GM23248 (cell line): ENCODE measurements around the gene KDM7A. TPM values are rescaled to one million over a fixed set of nuclear protein-coding genes. Genes with fewer than 3 reads are reported as not detected.
A peak's percentile ranks its signal among the peaks of the same experiment; 100 is the strongest.

Experiments used
- DNase-seq: peaks from one replicate; pipeline ENCODE4 v3.0.0-alpha.2; 2015
- H2AFZ ChIP-seq: fragments of 200-600 bp; sonication (generic); 2 replicates; pipeline ENCODE4 v1.6.1; 2016; ENCODE audit warnings: antibody characterized with exemption
- H3F3A ChIP-seq: fragments of 200-600 bp; sonication (generic); 2 replicates; pipeline ENCODE4 v1.6.1; 2016; ENCODE audit warnings: mild to moderate bottlenecking, antibody characterized with exemption, mixed run types; ENCODE audit not compliant: insufficient read depth
- H3K27ac ChIP-seq: fragments of 200-600 bp; sonication (generic); 2 replicates; pipeline ENCODE4 v1.5.1; 2016; ENCODE audit warnings: mild to moderate bottlenecking
- H3K27me3 ChIP-seq: fragments of 200-600 bp; sonication (generic); replicated peaks from 2 replicates; pipeline ENCODE4 v1.6.1; 2016; ENCODE audit warnings: mild to moderate bottlenecking; ENCODE audit not compliant: insufficient read depth
- H3K36me3 ChIP-seq: fragments of 200-600 bp; sonication (generic); 2 replicates; pipeline ENCODE4 v1.6.1; 2016; ENCODE audit warnings: low read depth, mild to moderate bottlenecking
- H3K4me1 ChIP-seq: fragments of 200-600 bp; sonication (generic); 2 replicates; pipeline ENCODE4 v1.6.1; 2016; ENCODE audit warnings: mild to moderate bottlenecking; ENCODE audit not compliant: insufficient read depth
- H3K4me2 ChIP-seq: fragments of 200-600 bp; sonication (generic); one replicate; pipeline ENCODE4 v1.6.1; 2016; ENCODE audit warnings: mild to moderate bottlenecking; ENCODE audit not compliant: unreplicated experiment
- H3K4me3 ChIP-seq: fragments of 200-600 bp; sonication (generic); 2 replicates; pipeline ENCODE4 v1.5.1; 2016; ENCODE audit warnings: mild to moderate bottlenecking
- H3K79me2 ChIP-seq: fragments of 200-600 bp; sonication (generic); 2 replicates; pipeline ENCODE4 v1.6.1; 2016; ENCODE audit warnings: mild to moderate bottlenecking; ENCODE audit not compliant: insufficient read depth
- H3K9ac ChIP-seq: fragments of 200-600 bp; sonication (generic); 2 replicates; pipeline ENCODE4 v1.6.1; 2016; ENCODE audit warnings: mild to moderate bottlenecking
- H3K9me2 ChIP-seq: fragments of 200-600 bp; sonication (generic); 2 replicates; pipeline ENCODE4 v1.6.1; 2016; ENCODE audit warnings: mixed run types, mild to moderate bottlenecking, moderate library complexity; ENCODE audit not compliant: insufficient read depth
- H3K9me3 ChIP-seq: fragments of 200-600 bp; sonication (generic); one replicate; pipeline ENCODE4 v1.6.1; 2017; ENCODE audit warnings: low read depth
- H4K20me1 ChIP-seq: fragments of 200-600 bp; sonication (generic); 2 replicates; pipeline ENCODE4 v1.6.0; 2016; ENCODE audit not compliant: insufficient read depth
- EZH2 ChIP-seq: fragments of 200-600 bp; sonication (generic); IDR thresholded peaks from 2 replicates; pipeline ENCODE4 v1.6.1; 2018; ENCODE audit warnings: antibody characterized with exemption, mild to moderate bottlenecking; ENCODE audit not compliant: insufficient read depth, poor library complexity, severe bottlenecking
- EZH2phosphoT487 ChIP-seq: fragments of 200-600 bp; sonication (generic); IDR thresholded peaks from 2 replicates; pipeline ENCODE4 v1.6.1; 2018; ENCODE audit warnings: antibody characterized with exemption, moderate library complexity, mild to moderate bottlenecking, low read depth; ENCODE audit not compliant: insufficient read depth
- WGBS, 2 experiments: methylation state at CpG; one replicate each; pipeline ENCODE4 v1.1.6; 2015 to 2017; ENCODE audit warnings: low lambda C conversion rate in 2 of 2, low coverage in 1 of 2; ENCODE audit errors: missing lambda C conversion rate in 2 of 2; 5-methylcytosine and 5-hydroxymethylcytosine counted together
- in situ Hi-C: fragments of 300-500 bp; cut with MboI; formaldehyde crosslinking; loops from 2 replicates; pipeline ENCODE4 v1.15.0; 2020
- polyA plus RNA-seq: library from polyadenylated mRNA; unstranded; fragments of >200 nt; fragmentation: Nextera tagmentation; extraction: Ambion mirVana; gene quantifications from 2 replicates; pipeline ENCODE4 v1.2.1, GENCODE V29; 2016
- small RNA-seq: library from RNA; depleted of rRNA; stranded (forward); fragments of <200 nt; gene quantifications from one replicate; pipeline ENCODE3, GENCODE V24; 2014; ENCODE audit warnings: low read depth, low replicate concordance
- total RNA-seq: library from RNA; depleted of rRNA; stranded (reverse); fragments of >200 nt; shearing (Covaris generic); gene quantifications from 2 replicates; pipeline ENCODE4 v1.2.3, GENCODE V29; 2014; rRNA removed

The KDM7A gene
- total and polyA plus RNA-seq, 2 experiments from 2014 or later: 2.3 to 6.7 TPM

DNA sequence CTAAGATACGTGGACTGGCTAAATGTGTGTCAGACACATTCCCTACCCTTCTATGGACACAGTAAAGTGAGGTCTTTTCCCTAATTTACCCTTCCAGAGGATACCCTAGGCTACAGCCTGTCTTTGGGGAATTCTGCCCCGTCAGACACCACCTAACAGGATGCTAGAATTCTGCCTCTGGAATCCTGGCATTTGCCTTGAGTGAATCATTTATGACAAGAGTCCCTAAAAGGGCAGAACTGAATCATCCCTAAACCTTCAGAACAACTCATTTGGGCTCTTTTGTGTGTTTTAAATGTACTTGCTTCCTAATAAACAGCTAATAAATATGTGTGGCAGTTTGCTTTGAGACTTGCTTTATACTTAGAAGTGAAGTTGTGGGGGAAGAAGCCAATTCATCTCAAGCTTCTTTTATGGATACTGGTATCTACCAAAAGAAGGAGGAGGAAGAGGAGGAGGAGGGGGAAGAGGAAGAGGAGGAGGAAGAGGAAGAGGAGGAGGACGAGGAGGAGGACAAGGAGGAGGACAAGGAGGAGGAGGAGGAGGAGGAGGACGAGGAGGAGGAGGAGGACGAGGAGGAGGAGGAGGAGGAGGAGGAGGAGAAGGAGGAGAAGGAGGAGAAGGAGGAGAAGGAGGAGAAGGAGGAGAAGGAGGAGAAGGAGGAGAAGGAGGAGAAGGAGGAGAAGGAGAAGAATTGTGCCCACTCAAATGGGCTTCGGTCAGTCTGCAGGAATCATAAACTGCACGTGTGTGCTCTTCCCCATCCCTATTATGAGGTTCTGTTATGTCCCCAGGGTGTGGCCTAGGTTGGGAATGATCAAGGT is 141.2 kb downstream of the KDM7A start:
- Histone ChIP-seq H3F3A (peaks cover 39% of the 10 kb centered on the region), H3K9ac (no peak overlapping the region), H3K4me2 (peak overlapping the region; percentile 89), H3K27me3 (no peaks in the 10 kb centered on the region), H3K9me3 (no peaks in the 10 kb centered on the region), H3K36me3 (no peaks in the 10 kb centered on the region), H2AFZ (peak overlapping the region; percentile 54; the same call in 1 of the 2 replicates), H3K9me2 (no peaks in the 10 kb centered on the region), H3K27ac (peak overlapping the region; percentile 59), H3K4me3 (peak overlapping the region; percentile 40; the same call in 1 of the 2 replicates), H4K20me1 (no peaks in the 10 kb centered on the region), H3K79me2 (no peaks in the 10 kb centered on the region), H3K4me1 (peaks cover 37% of the 10 kb centered on the region)
- WGBS, 2 experiments: 20 to 42% methylated on average over 5 to 7 of the region's 7 CpGs
- in situ Hi-C loops: no loop called here
- TF ChIP-seq EZH2phosphoT487: no peak
- no peak for TF ChIP-seq EZH2
- DNase-seq: peak; percentile 91

Small RNA genes lying within 50 kb of the gene (small RNA-seq; reads per million reads assigned to genes)
- not detected for gene RF00019
- not detected for gene RNU6-797P

Other genes starting within 250 kb of the KDM7A start
- gene PARP12, start 114.0 kb downstream of the KDM7A start, total RNA-seq: 10.4 and 11.0 TPM in 2 replicates
- gene PARP12, start 114.0 kb downstream of the KDM7A start, polyA plus RNA-seq: 4.9 and 5.4 TPM in 2 replicates
- 61.7 and 64.5 TPM in 2 replicates for gene SLC37A3, start 221.5 kb upstream of the KDM7A start, total RNA-seq
- 39.8 and 44.8 TPM in 2 replicates for gene SLC37A3, start 221.5 kb upstream of the KDM7A start, polyA plus RNA-seq
- gene RAB19, start 227.1 kb upstream of the KDM7A start, total RNA-seq: not detected in 2 replicates
- not detected in 2 replicates for gene RAB19, start 227.1 kb upstream of the KDM7A start, polyA plus RNA-seq